Endothelial cell of umbilical vein (primary cell): ENCODE measurements around the gene SLC25A53. TPM values are rescaled to one million over a fixed set of nuclear protein-coding genes. Genes with fewer than 3 reads are reported as not detected.

Experiments
- BruUV-seq: library from RNA; stranded (reverse); fragments of 400-500 nt; replicated peaks from 2 replicates; lab custom pipeline; 2021; lab: Mats Ljungman, UMichigan
- CTCF ChIA-PET: fragments of 300-600, 350-600 bp; sonication (Branson Sonifier 250); formaldehyde crosslinking; loops from one replicate; lab custom pipeline; 2021; ENCODE audit warnings: antibody characterized with exemption, inconsistent platforms; lab: Charles Lee
- POLR2A ChIA-PET: fragments of 300-600, 350-600 bp; sonication (Branson Sonifier 250); formaldehyde crosslinking; loops from one replicate; lab custom pipeline; 2021; ENCODE audit warnings: antibody characterized with exemption, inconsistent platforms; lab: Charles Lee
- DNase-seq: peaks from one replicate; pipeline ENCODE4 v3.0.0-alpha.2; 2011; ENCODE audit warnings: low read depth, low spot score
- FAIRE-seq: peaks from 2 replicates; lab custom pipeline; 2011; peaks lifted over from hg19 to GRCh38; lab: Jason Lieb, UNC
- H2AFZ ChIP-seq: 2 replicates; pipeline ENCODE4 v1.6.0; 2012; ENCODE audit warnings: low read depth, low read length, control low read depth, inconsistent platforms
- H3K27ac ChIP-seq: 2 replicates; pipeline ENCODE4 v1.5.1; 2011; ENCODE audit warnings: low read depth, mild to moderate bottlenecking, control low read depth, low read length, moderate library complexity; ENCODE audit not compliant: insufficient read depth
- H3K27me3 ChIP-seq, 2 experiments: 2 replicates each; pipeline versions ENCODE4 v1.6.0 to v1.6.1; 2011; ENCODE audit warnings: low read length in 2 of 2, mixed read lengths in 1 of 2; ENCODE audit not compliant: control insufficient read depth in 2 of 2, insufficient read depth in 2 of 2
- H3K36me3 ChIP-seq, 2 experiments: 2 replicates in 1 of 2; 3 replicates in 1 of 2; pipeline ENCODE4 v1.5.1; 2011; ENCODE audit warnings: low read length in 2 of 2, mild to moderate bottlenecking in 1 of 2, moderate library complexity in 1 of 2; ENCODE audit not compliant: control insufficient read depth in 2 of 2, insufficient read depth in 2 of 2; ENCODE audit errors: extremely low read depth in 1 of 2
- H3K4me1 ChIP-seq: 3 replicates; pipeline ENCODE4 v1.5.1; 2011; ENCODE audit warnings: mild to moderate bottlenecking, low read length; ENCODE audit not compliant: control insufficient read depth, insufficient read depth; ENCODE audit errors: extremely low read depth
- H3K4me2 ChIP-seq: 2 replicates; pipeline ENCODE4 v1.6.1; 2011; ENCODE audit warnings: low read length, control low read depth, mixed read lengths; ENCODE audit not compliant: insufficient read depth
- H3K4me3 ChIP-seq, 3 experiments: fragments of 200-600 bp in 1 of 3; sonication (generic), shearing (Covaris generic) in 1 of 3; replicated peaks in 1 of 3; 2 replicates each; pipeline ENCODE4 v1.5.1; 2011 to 2016; ENCODE audit warnings: control low read depth in 3 of 3, low read length in 3 of 3, mild to moderate bottlenecking in 2 of 3, inconsistent platforms in 1 of 3, low read depth in 1 of 3, moderate library complexity in 1 of 3; ENCODE audit not compliant: insufficient read depth in 1 of 3
- H3K79me2 ChIP-seq: 2 replicates; pipeline ENCODE4 v1.6.0; 2012; ENCODE audit warnings: low read length, inconsistent platforms; ENCODE audit not compliant: control insufficient read depth, insufficient read depth
- H3K9ac ChIP-seq: replicated peaks from 2 replicates; pipeline ENCODE3; 2011; ENCODE audit warnings: low read length, control low read depth; ENCODE audit not compliant: insufficient read depth; ENCODE audit errors: extremely low read depth
- H3K9me1 ChIP-seq: replicated peaks from 3 replicates; pipeline ENCODE4 v1.6.0; 2011; ENCODE audit warnings: mild to moderate bottlenecking, low read length; ENCODE audit not compliant: control insufficient read depth, insufficient read depth; ENCODE audit errors: extremely low read depth
- H3K9me3 ChIP-seq: replicated peaks from 2 replicates; pipeline ENCODE4 v1.5.1; 2012; ENCODE audit warnings: low read length, inconsistent platforms; ENCODE audit not compliant: control insufficient read depth, insufficient read depth
- H4K20me1 ChIP-seq: replicated peaks from 2 replicates; pipeline ENCODE3; 2011; ENCODE audit warnings: mild to moderate bottlenecking, low read length; ENCODE audit not compliant: control insufficient read depth, insufficient read depth; ENCODE audit errors: extremely low read depth
- CTCF ChIP-seq, 2 donors: IDR thresholded peaks; 1 replicate in 1 of 2; 2 replicates in 1 of 2; pipeline ENCODE4 v1.5.1; 2011; ENCODE audit warnings: low read length in 2 of 2, mild to moderate bottlenecking in 2 of 2, moderate library complexity in 2 of 2, control low read depth in 1 of 2, inconsistent platforms in 1 of 2, low read depth in 1 of 2; ENCODE audit not compliant: insufficient read depth in 1 of 2; ENCODE audit errors: extremely low read depth in 1 of 2
- EZH2 ChIP-seq: IDR thresholded peaks from 2 replicates; pipeline ENCODE4 v1.6.1; 2012; ENCODE audit warnings: borderline replicate concordance, low read depth, mild to moderate bottlenecking, moderate library complexity, low read length, inconsistent platforms; ENCODE audit not compliant: severe bottlenecking
- FOS ChIP-seq: IDR thresholded peaks from 2 replicates; pipeline ENCODE4 v1.6.1; 2011; ENCODE audit warnings: mild to moderate bottlenecking, low read length, moderate library complexity, borderline replicate concordance; ENCODE audit not compliant: insufficient read depth
- GATA2 ChIP-seq: IDR thresholded peaks from 2 replicates; pipeline ENCODE4 v1.7.0; 2011; ENCODE audit warnings: low read depth, mild to moderate bottlenecking, moderate library complexity, mixed read lengths, low read length; ENCODE audit not compliant: insufficient read length, insufficient read depth
- JUN ChIP-seq: IDR thresholded peaks from 2 replicates; pipeline ENCODE4 v1.6.1; 2011; ENCODE audit warnings: borderline replicate concordance, low read depth; ENCODE audit not compliant: insufficient read length, insufficient read depth
- MAX ChIP-seq: IDR thresholded peaks from 2 replicates; pipeline ENCODE4 v1.6.1; 2011; ENCODE audit not compliant: insufficient read depth, insufficient read length
- MYC ChIP-seq: IDR thresholded peaks from one replicate; pipeline ENCODE4 v1.6.1; 2011; ENCODE audit warnings: mild to moderate bottlenecking, low read depth, low read length
- POLR2A ChIP-seq: IDR thresholded peaks from 2 replicates; pipeline ENCODE4 v1.6.1; 2012; ENCODE audit warnings: low read depth, mild to moderate bottlenecking, control low read depth, low read length
- POLR2AphosphoS5 ChIP-seq: IDR thresholded peaks from 2 replicates; pipeline ENCODE4 v1.6.1; 2012; ENCODE audit warnings: low read depth, mild to moderate bottlenecking, control low read depth, low read length, moderate library complexity; ENCODE audit not compliant: insufficient read depth
- dilution Hi-C: fragments of 300-500 bp; cut with MboI; formaldehyde crosslinking; loops from one replicate; pipeline ENCODE4 v1.15.0; 2019; ENCODE audit warnings: low sequenced_read_pairs; ENCODE audit not compliant: extremely low pct_ligation_motif_present
- intact Hi-C: fragments of 100-400 bp; cut with micrococcal nuclease; formaldehyde crosslinking; loops from one replicate; pipeline ENCODE4 v1.10.0; 2022
- polyA plus RNA-seq, 4 experiments: library from polyadenylated mRNA; depleted of rRNA in 3 of 4; stranded (reverse) in 3 of 4; unstranded in 1 of 4; fragments of >200 nt; gene quantifications; 2 replicates each; pipeline versions ENCODE4 v1.2.1 to v1.2.3, GENCODE V29; 2011 to 2012; ENCODE audit warnings: missing spikeins in 1 of 4
- total RNA-seq: library from RNA; stranded (reverse); gene quantifications from 2 replicates; pipeline ENCODE4 v1.2.3, GENCODE V29; 2021

SLC25A53 gene
- total and polyA plus RNA-seq, 2 donors (not counting 3 experiments of a cell fraction or from before 2014, with no cell fraction given), result 4.6 to 6.3 TPM

GRCh38 chrX:104118765-104119164 lies 38.0 kb downstream of the SLC25A53 start:
- H3K4me1 ChIP-seq, result peaks cover 10% of the 10 kb centered on the region

More at GRCh38 chrX:104118765-104119164, 38.0 kb downstream of the SLC25A53 start:
- H3K27me3 ChIP-seq, result no peaks in the 10 kb centered on the region
- TF ChIP-seq FOS (no peak), EZH2 (no peak), CTCF (IDR thresholded peaks at IDR 0.05; ENCODE audit: extremely low read depth in 1 of 2, insufficient read depth in 1 of 2, low read depth in 1 of 2, low read length in 2 of 2) (no peak), JUN (no peak), POLR2AphosphoS5 (no peak), GATA2 (no peak), MYC (no peak), MAX (no peak), POLR2A (no peak)
- no peaks in the 10 kb centered on the region for H3K79me2 ChIP-seq
- H3K9ac ChIP-seq, result no peak overlapping the region
- no peak overlapping the region for H2AFZ ChIP-seq
- FAIRE-seq (no peak), DNase-seq (no peak)
- ChIA-PET POLR2A (no interaction called here), CTCF (no interaction called here)
- no peaks in the 10 kb centered on the region for H3K9me1 ChIP-seq
- no TSS peak for BruUV-seq
- H4K20me1 ChIP-seq, result no peaks in the 10 kb centered on the region
- H3K27ac ChIP-seq, result no peak overlapping the region
- no peak overlapping the region for H3K4me3 ChIP-seq
- intact Hi-C loops, result no loop called here
- H3K9me3 ChIP-seq, result no peaks in the 10 kb centered on the region
- dilution Hi-C loops, result no loop called here
- H3K36me3 ChIP-seq, result no peaks in the 10 kb centered on the region
- H3K4me2 ChIP-seq, result no peak overlapping the region
